ENCODE results near the gene GRIA4. TPM values are rescaled to one million over a fixed set of nuclear protein-coding genes. Genes with fewer than 3 reads are reported as not detected.

The GRIA4 gene
- polyA plus RNA-seq, 1 experiment = not detected

DNA sequence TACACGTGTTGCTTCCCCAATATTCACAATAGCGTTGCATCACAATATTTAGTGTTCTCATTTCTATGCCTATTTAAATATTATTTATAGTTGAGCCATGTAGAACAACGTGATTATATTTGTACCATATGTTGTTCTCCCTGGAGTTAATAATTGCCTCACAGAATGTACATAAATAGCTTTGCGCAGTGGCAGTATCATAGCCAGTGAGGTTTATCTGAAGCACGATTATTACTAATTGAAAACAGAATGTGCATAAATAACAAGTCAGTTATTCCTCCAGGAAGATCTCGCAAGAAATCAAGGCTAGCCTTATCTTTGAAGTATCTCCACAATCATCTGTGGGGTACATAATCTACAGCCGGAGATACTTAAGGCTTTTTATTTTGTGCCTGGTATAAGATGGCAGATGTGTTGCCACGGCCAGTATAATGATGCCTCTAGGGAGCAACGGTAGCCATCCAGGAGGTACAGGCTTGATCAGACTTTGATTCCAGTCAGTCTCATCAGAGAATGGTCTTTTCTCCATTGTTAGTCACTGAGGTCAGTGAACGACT, 214.7 kb downstream of the GRIA4 start:
- no peak for DNase-seq (ENCODE audit: low read depth)
- POLR2A ChIA-PET = no interaction called here
- no peak overlapping the region for H3K4me3 ChIP-seq (ENCODE audit: low read depth, low read length)

DNA sequence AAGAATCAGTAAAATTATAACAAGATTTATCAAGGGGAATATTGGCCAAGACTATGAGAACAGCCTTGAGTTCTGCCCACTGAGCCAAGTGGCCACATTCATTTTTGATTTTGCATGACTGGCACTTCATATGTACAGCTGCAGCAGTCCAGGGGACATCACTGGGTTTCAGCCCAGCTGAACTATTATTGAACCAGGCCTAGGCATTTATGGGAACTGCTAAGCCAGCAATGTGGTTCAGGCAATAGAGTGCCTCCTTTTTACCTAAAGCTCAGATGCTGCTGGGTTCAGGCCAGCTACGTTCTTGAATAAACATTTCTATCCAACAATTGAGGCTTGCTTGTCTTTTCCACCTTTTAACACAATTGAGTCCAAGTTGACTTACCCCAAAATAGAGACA, 215.3 kb downstream of the GRIA4 start:
- H3K27me3 ChIP-seq (ENCODE audit: control insufficient read depth, insufficient read depth, low read length) = no peaks in the 10 kb centered on the region
- CTCF ChIA-PET = no interaction called here
- no peaks in the 10 kb centered on the region for H3K36me3 ChIP-seq (ENCODE audit: control insufficient read depth, insufficient read depth, low read length)
- TF ChIP-seq, protein P1, sequence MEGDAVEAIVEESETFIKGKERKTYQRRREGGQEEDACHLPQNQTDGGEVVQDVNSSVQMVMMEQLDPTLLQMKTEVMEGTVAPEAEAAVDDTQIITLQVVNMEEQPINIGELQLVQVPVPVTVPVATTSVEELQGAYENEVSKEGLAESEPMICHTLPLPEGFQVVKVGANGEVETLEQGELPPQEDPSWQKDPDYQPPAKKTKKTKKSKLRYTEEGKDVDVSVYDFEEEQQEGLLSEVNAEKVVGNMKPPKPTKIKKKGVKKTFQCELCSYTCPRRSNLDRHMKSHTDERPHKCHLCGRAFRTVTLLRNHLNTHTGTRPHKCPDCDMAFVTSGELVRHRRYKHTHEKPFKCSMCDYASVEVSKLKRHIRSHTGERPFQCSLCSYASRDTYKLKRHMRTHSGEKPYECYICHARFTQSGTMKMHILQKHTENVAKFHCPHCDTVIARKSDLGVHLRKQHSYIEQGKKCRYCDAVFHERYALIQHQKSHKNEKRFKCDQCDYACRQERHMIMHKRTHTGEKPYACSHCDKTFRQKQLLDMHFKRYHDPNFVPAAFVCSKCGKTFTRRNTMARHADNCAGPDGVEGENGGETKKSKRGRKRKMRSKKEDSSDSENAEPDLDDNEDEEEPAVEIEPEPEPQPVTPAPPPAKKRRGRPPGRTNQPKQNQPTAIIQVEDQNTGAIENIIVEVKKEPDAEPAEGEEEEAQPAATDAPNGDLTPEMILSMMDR (IDR thresholded peaks at IDR 0.05; ENCODE audit: insufficient read depth, low read depth, low read length) = no peak
- DNase-seq (ENCODE audit: low read depth) = no peak
- H3K4me3 ChIP-seq (ENCODE audit: low read depth, low read length) = no peak overlapping the region
- POLR2A ChIA-PET = no interaction called here

More for the DNA sequence above, 214.7 kb downstream of the GRIA4 start:
- CTCF ChIA-PET = no interaction called here
- Histone ChIP-seq H3K27me3 (ENCODE audit: control insufficient read depth, insufficient read depth, low read length) (no peaks in the 10 kb centered on the region), H3K36me3 (ENCODE audit: control insufficient read depth, insufficient read depth, low read length) (no peaks in the 10 kb centered on the region)
- TF ChIP-seq, protein P1 (IDR thresholded peaks at IDR 0.05; ENCODE audit: insufficient read depth, low read depth, low read length) = no peak

DNA sequence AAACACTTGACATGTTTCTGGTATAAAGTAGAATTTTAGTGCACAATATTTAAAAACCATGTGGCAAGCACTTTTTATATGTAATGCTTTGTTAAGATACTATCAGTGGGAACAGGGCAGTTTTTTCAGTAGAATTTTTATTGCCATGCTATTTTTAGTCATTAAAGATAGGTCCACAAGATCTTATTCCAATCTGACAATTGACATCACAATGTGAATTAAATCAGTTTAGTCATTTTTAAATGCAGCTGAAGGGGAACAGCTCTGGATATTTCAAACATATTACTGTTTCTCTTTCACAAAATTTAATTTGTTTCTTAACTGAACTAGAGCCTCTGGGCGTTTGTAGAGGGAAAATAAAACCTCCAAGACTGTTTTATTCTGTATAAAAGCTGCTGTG, 218.0 kb downstream of the GRIA4 start:
- CTCF ChIA-PET = no interaction called here
- Histone ChIP-seq H3K4me3 (ENCODE audit: low read depth, low read length) (no peak overlapping the region), H3K27me3 (ENCODE audit: control insufficient read depth, insufficient read depth, low read length) (no peaks in the 10 kb centered on the region), H3K36me3 (ENCODE audit: control insufficient read depth, insufficient read depth, low read length) (no peaks in the 10 kb centered on the region)
- TF ChIP-seq, protein P1 (IDR thresholded peaks at IDR 0.05; ENCODE audit: insufficient read depth, low read depth, low read length) = no peak
- POLR2A ChIA-PET = no interaction called here
- no peak for DNase-seq (ENCODE audit: low read depth)

DNA sequence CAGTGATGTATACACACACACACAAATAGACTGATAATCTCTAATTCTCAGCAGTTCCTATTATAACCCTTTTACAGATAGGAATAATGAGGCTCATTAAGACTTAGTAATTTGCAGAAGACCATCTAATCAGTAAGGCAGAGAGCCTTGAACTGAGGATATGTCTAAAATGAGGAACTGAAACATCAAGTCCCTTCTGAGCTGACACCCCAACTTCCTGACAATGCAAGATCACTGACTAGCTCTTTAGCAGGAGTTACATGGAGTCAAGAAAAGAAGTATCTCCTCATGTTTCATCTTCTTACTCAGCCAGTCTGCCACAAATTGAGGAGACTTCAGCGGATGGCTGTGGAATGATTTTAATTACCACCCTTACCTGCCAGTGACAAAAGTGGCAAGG, 219.2 kb downstream of the GRIA4 start:
- TF ChIP-seq, protein P1 (IDR thresholded peaks at IDR 0.05; ENCODE audit: insufficient read depth, low read depth, low read length) = no peak
- DNase-seq (ENCODE audit: low read depth) = no peak
- no peak overlapping the region for H3K4me3 ChIP-seq (ENCODE audit: low read depth, low read length)
- POLR2A ChIA-PET = no interaction called here
- no peaks in the 10 kb centered on the region for H3K27me3 ChIP-seq (ENCODE audit: control insufficient read depth, insufficient read depth, low read length)
- no peaks in the 10 kb centered on the region for H3K36me3 ChIP-seq (ENCODE audit: control insufficient read depth, insufficient read depth, low read length)
- CTCF ChIA-PET = no interaction called here

DNA sequence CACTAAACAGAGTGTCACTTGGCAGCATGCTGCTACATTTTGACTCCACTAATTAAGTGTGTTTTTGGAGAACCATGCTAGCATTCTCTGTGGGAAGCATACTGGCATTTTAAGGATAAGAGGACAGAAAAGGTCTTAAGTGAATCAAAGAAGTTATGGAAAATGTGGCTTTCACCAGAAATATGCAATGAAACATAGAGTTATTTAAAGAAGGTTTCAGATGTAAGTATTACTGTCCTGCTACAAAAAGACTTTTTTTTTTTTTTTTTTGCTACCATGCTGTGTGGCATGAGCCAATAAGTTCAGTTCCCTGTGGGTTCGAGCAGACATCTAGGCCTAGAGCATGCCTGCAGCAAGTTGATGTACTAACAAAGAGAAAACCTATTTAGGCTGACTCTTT, 224.6 kb downstream of the GRIA4 start:
- no peaks in the 10 kb centered on the region for H3K27me3 ChIP-seq (ENCODE audit: control insufficient read depth, insufficient read depth, low read length)
- CTCF ChIA-PET = no interaction called here
- POLR2A ChIA-PET = no interaction called here
- TF ChIP-seq, protein P1 (IDR thresholded peaks at IDR 0.05; ENCODE audit: insufficient read depth, low read depth, low read length) = no peak
- H3K36me3 ChIP-seq (ENCODE audit: control insufficient read depth, insufficient read depth, low read length) = no peaks in the 10 kb centered on the region
- no peak for DNase-seq (ENCODE audit: low read depth)
- H3K4me3 ChIP-seq (ENCODE audit: low read depth, low read length) = no peak overlapping the region
